ENCODE results near the gene TNFSF13B.
"Not testable (repeated sequence)": the region's sequence is repeated elsewhere in the genome, so short reads cannot be mapped to it uniquely, and the experiment has no call there.

TNFSF13B gene

GRCh38 chr13:108281901-108282300 lies 12.4 kb downstream of the TNFSF13B start:
- no peak for DNase-seq (ENCODE audit: low read depth in 2 of 2)

GRCh38 chr13:108283110-108283509 lies 13.6 kb downstream of the TNFSF13B start:
- no peak for DNase-seq (ENCODE audit: low read depth in 2 of 2)

- DNase-seq (ENCODE audit: low read depth in 2 of 2), result no peak
These were observed 19.2 kb downstream of the TNFSF13B start for GRCh38 chr13:108288741-108289140.

- no peak for DNase-seq (ENCODE audit: low read depth in 2 of 2)
These were observed 20.3 kb downstream of the TNFSF13B start for GRCh38 chr13:108289819-108290218.

- DNase-seq (ENCODE audit: low read depth in 2 of 2), result no peak
These were observed 27.6 kb downstream of the TNFSF13B start for GRCh38 chr13:108297114-108297513.

GRCh38 chr13:108302279-108302678 lies 32.8 kb downstream of the TNFSF13B start:
- no peak for DNase-seq (ENCODE audit: low read depth in 2 of 2)

GRCh38 chr13:108304170-108305016 lies 34.9 kb downstream of the TNFSF13B start:
- no peak for DNase-seq (ENCODE audit: low read depth in 2 of 2)

- no peak for DNase-seq (ENCODE audit: low read depth in 2 of 2)
These were observed 36.1 kb downstream of the TNFSF13B start for GRCh38 chr13:108305655-108306054.

GRCh38 chr13:108306860-108307259 lies 37.3 kb downstream of the TNFSF13B start:
- DNase-seq (ENCODE audit: low read depth in 2 of 2), result no peak

GRCh38 chr13:108311596-108311995 lies 42.1 kb downstream of the TNFSF13B start:
- DNase-seq (ENCODE audit: low read depth in 2 of 2), result not testable (repeated sequence)

GRCh38 chr13:108313382-108313781 lies 43.9 kb downstream of the TNFSF13B start:
- DNase-seq (ENCODE audit: low read depth in 2 of 2), result no peak

GRCh38 chr13:108315273-108315672 lies 45.8 kb downstream of the TNFSF13B start:
- DNase-seq (ENCODE audit: low read depth in 2 of 2), result no peak

- no peak for DNase-seq (ENCODE audit: low read depth in 2 of 2)
These were observed 46.5 kb downstream of the TNFSF13B start for GRCh38 chr13:108315991-108316390.

- DNase-seq (ENCODE audit: low read depth in 2 of 2), result no peak
These were observed 46.9 kb downstream of the TNFSF13B start for GRCh38 chr13:108316413-108316812.

GRCh38 chr13:108322206-108322824 lies 52.8 kb downstream of the TNFSF13B start:
- DNase-seq (ENCODE audit: low read depth in 2 of 2), result no peak

GRCh38 chr13:108323031-108323430 lies 53.5 kb downstream of the TNFSF13B start:
- DNase-seq (ENCODE audit: low read depth in 2 of 2), result no peak

- DNase-seq (ENCODE audit: low read depth in 2 of 2), result no peak
These were observed 56.3 kb downstream of the TNFSF13B start for GRCh38 chr13:108325863-108326262.

- no peak for DNase-seq (ENCODE audit: low read depth in 2 of 2)
These were observed 56.8 kb downstream of the TNFSF13B start for GRCh38 chr13:108326309-108326708.

- no peak for DNase-seq (ENCODE audit: low read depth in 2 of 2)
These were observed 59.3 kb downstream of the TNFSF13B start for GRCh38 chr13:108328848-108329247.

GRCh38 chr13:108332791-108333190 lies 63.3 kb downstream of the TNFSF13B start:
- DNase-seq (ENCODE audit: low read depth in 2 of 2), result no peak

GRCh38 chr13:108342369-108343289 lies 73.1 kb downstream of the TNFSF13B start:
- DNase-seq (ENCODE audit: low read depth in 2 of 2), result no peak

GRCh38 chr13:108345016-108345415 lies 75.5 kb downstream of the TNFSF13B start:
- no peak for DNase-seq (ENCODE audit: low read depth in 2 of 2)

All from stimulated activated CD8-positive, alpha-beta memory T cell treated with anti-CD3 and anti-CD28 coated beads, Interleukin-7, amount 100 ng/mL, for 4 hours (primary cell).